Smooth muscle cell of the brain vasculature (primary cell): ENCODE data around the gene SFTPB.
"Not testable (repeated sequence)": the region's sequence is repeated elsewhere in the genome, so short reads cannot be mapped to it uniquely, and the experiment has no call there.

ENCODE experiments used
- DNase-seq: peaks from one replicate; pipeline ENCODE4 v3.0.0-alpha.2; 2012; ENCODE audit warnings: low read depth, low spot score

SFTPB gene

GRCh38 chr2:85656468-85656867 is 11.5 kb downstream of the SFTPB start:
- DNase-seq, result no peak

GRCh38 chr2:85655961-85656417 is 12.0 kb downstream of the SFTPB start:
- DNase-seq, result no peak

- DNase-seq, result no peak
These were observed 14.0 kb downstream of the SFTPB start for GRCh38 chr2:85653996-85654395.

GRCh38 chr2:85652056-85652455 is 15.9 kb downstream of the SFTPB start:
- DNase-seq, result no peak

- no peak for DNase-seq
These were observed 16.9 kb downstream of the SFTPB start for GRCh38 chr2:85651097-85651496.

- DNase-seq, result no peak
These were observed 17.5 kb downstream of the SFTPB start for GRCh38 chr2:85650456-85650855.

GRCh38 chr2:85649201-85650190 is 18.5 kb downstream of the SFTPB start:
- no peak for DNase-seq

- no peak for DNase-seq
These were observed 19.4 kb downstream of the SFTPB start for GRCh38 chr2:85648619-85649018.

- no peak for DNase-seq
These were observed 20.0 kb downstream of the SFTPB start for GRCh38 chr2:85647823-85648526.

- DNase-seq, result no peak
These were observed 21.8 kb downstream of the SFTPB start for GRCh38 chr2:85646166-85646565.

- DNase-seq, result no peak
These were observed 23.1 kb downstream of the SFTPB start for GRCh38 chr2:85644909-85645308.

GRCh38 chr2:85642725-85643124 is 25.3 kb downstream of the SFTPB start:
- no peak for DNase-seq

GRCh38 chr2:85635636-85636035 is 32.4 kb downstream of the SFTPB start:
- no peak for DNase-seq

GRCh38 chr2:85635011-85635410 is 33.0 kb downstream of the SFTPB start:
- DNase-seq, result no peak

- no peak for DNase-seq
These were observed 36.7 kb downstream of the SFTPB start for GRCh38 chr2:85631316-85631715.

- DNase-seq, result no peak
These were observed 39.3 kb downstream of the SFTPB start for GRCh38 chr2:85628658-85629057.

GRCh38 chr2:85623991-85624390 is 44.0 kb downstream of the SFTPB start:
- DNase-seq, result no peak

- no peak for DNase-seq
These were observed 46.7 kb downstream of the SFTPB start for GRCh38 chr2:85621338-85621737.

GRCh38 chr2:85619617-85620016 is 48.4 kb downstream of the SFTPB start:
- DNase-seq, result no peak

GRCh38 chr2:85617723-85618122 is 50.3 kb downstream of the SFTPB start:
- DNase-seq, result not testable (repeated sequence)

- no peak for DNase-seq
These were observed 52.6 kb downstream of the SFTPB start for GRCh38 chr2:85615413-85615728.

- DNase-seq, result not testable (repeated sequence)
These were observed 53.2 kb downstream of the SFTPB start for GRCh38 chr2:85614757-85615156.
